ENCODE results near the gene DGCR2.
"Not testable (repeated sequence)": the region's sequence is repeated elsewhere in the genome, so short reads cannot be mapped to it uniquely, and the experiment has no call there.

- not testable (repeated sequence) for TF ChIP-seq POLR2A, CTCF, EP300, POLR2AphosphoS5 (IDR thresholded peaks at IDR 0.05)
Measured at GRCh38 chr22:19027371-19028059, 94.7 kb downstream of the DGCR2 start.
